GM18502 (cell line): ENCODE measurements around the gene CCDC91.
"Not testable (repeated sequence)": the region's sequence is repeated elsewhere in the genome, so short reads cannot be mapped to it uniquely, and the experiment has no call there.

Experiments
- ATAC-seq: cut with Tn5 transposase; IDR thresholded peaks from one replicate; pipeline ENCODE4 v1.9.1; 2021; ENCODE audit warnings: mild to moderate bottlenecking; ENCODE audit not compliant: unreplicated experiment, poor library complexity

Gene CCDC91

DNA sequence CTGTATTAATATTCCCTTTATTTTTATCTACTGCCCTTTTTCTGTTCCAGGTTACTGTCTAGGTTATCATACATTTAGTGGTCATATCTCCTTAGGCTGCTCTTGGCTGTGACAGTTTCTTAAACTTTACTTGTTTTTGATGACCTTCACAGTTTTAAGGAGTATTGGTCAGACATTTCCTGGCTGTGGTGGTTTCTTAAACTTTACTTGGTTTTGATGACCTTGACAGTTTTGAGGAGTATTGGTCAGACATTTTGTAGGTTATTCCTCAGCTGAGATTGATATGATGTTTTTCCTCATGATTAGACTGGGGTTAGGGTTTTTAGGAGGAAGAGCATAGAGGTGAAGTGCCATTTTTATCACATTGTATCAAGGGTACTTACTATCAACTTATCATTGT is 36.4 kb downstream of the CCDC91 start:
- ATAC-seq, result no peak

DNA sequence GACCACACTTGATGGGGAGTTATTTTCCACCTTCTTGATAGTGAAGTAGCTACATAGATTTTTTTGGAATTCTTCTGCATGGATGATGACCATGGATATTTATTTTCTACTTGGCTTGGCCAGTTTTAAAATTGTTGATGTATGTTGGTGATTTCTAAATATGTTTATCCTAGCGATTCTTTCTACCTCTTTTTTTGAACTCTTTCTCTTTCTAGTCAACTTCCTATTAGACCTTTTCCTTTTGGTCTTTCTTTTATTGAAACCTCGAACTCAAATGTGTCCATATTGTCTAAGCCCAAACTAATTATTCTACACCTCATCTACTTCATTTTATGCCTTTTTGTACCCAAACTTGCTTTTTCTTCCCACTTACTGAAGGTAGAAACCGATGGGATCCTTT is 37.0 kb downstream of the CCDC91 start:
- no peak for ATAC-seq

DNA sequence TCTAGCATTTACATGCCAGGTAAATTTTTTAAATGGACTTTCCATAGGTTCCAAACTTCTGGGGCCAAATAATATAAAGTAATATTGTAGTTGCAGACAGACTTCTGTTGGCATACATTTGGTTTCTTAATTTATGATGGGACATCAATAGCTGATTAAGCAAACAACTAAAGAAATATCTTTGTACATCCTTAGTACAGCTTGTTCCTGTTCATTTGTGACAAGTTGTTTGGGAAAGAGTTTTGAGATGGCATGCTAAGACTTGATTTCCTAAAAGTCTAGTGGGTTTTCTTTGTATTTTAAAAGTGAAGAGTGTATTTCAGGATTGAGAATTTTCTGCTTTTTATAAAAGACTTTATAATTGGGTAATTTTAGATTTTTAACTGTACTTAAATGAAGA is 41.0 kb downstream of the CCDC91 start:
- ATAC-seq, result no peak

DNA sequence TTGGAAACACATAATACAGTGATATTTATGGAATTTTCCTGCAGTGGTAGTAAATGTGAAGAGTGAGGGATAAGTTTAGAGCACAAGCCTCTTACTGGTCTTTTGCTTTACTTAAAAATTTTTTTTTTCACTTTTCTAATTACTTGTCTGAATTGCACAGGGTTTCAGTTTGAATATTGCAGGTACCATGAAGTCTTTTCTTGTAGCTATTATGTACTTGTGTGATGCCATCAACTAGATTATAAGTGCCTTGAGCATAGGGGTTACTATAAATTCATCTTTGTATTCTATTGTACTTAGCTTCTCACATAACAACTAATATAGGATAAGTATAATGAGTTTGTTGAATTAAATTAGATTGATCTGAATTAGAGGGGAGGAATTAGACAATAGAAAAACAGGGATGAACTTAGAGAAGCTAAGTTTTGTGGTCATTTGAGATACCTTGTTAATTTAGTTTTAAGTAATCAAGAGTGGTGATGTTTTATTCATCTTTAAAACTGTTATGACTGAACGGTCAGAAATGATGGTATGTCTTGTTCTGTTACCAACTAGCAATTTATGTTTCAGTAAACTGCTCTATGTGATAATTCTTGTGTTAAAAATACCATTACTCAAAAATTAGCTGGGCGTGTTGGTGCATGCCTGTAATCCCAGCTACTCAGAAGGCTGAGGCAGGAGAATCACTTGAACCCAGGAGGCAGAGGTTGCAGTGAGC is 42.1 kb downstream of the CCDC91 start:
- ATAC-seq, result peak; percentile 54

DNA sequence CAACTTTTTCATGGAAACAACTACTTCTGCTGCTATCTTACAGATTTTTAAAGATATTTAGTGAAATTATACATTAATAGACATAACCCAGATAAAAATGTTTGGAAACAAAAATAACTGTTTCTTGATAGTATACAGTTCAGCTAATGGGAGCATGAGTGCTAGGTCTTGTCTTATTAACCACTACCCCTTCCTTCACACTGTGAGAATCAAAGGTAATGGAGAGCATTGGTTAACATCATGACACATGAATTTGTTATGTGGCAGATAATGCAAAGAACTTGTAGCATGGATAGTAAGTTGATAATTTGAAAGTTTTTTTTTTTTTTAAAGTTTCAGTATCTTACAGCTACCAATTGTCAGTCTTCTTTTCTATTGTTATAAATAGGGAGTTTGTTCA is 44.2 kb downstream of the CCDC91 start:
- ATAC-seq, result no peak

- ATAC-seq, result peak; percentile 44
Observed at GRCh38 chr12:28235015-28235414, 44.8 kb downstream of the CCDC91 start.

- ATAC-seq, result no peak
Observed at GRCh38 chr12:28235985-28236384, 45.7 kb downstream of the CCDC91 start.

DNA sequence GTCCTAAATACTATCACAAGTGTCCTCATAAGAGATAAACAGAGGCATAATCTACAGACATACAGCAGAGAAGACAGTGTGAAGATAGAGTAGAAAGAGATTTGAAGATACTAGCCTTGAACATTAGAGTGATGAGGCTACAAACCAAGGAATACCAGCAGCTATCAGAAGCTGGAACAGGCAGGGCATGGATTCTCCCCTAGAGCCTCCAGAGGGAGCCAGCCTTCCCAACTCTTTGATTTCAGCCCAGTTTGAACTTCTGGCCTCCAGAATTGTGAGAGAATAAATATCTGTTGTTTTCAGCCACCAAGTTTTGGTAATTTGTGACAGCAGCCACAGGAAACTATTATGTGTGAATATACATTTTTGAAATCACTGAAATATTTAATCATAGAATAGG is 47.2 kb downstream of the CCDC91 start:
- ATAC-seq, result no peak

GRCh38 chr12:28239918-28240317 is 49.7 kb downstream of the CCDC91 start:
- no peak for ATAC-seq

- ATAC-seq, result no peak
Observed at GRCh38 chr12:28240853-28241252, 50.6 kb downstream of the CCDC91 start.

GRCh38 chr12:28242129-28242495 is 51.9 kb downstream of the CCDC91 start:
- no peak for ATAC-seq

DNA sequence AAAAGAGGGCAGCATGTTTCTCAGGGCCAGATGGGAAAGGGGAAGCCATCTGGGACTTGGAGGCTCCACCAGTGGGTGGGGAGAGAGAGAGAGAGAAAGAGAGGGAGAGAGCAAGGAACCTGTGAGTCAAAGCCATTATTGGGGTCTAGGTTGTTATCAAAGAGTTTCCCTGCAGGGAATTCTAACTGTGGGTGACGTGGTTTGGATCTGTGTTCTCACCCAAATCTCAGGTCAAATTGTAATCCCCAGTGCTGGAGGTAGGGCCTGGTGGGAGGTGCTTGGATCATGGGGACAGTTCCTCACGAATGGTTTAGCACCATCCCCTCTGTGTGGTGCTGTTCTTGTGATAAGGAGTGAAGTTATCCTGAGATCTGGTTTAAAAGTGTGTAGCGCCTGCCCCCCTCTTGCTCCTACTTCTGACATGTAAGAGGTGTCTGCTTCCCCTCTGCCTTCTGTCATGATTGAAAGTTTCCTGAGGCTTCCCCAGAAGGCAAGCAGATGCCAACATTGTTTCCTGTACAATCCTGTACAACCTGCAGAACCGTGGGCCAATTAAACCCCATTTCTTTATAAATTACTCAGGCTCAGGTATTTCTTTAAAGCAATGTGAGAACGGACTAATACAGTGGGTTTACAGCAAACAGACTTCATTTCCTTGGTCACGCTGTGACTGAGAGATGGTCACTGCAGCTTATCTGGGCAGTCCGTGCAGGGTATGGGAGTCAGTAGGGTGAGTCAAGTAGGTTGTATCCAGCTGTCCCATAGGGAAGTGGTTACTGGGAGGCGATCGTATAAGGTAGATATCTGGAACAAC is 52.4 kb downstream of the CCDC91 start:
- ATAC-seq, result no peak

DNA sequence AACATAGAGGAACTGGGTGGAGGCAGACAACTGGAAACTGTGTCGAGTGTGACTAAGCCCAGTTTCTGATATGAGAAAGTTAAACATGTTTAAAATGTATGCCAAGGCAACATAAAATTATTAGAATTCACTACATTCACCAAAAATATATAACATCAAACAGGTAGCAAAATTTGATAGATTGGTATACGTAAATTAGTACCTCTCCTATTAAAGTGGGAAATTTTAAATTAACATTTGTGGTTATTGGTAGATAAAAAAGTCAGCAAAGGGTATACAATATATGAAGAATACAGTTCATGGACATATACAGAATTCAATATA is 53.0 kb downstream of the CCDC91 start:
- ATAC-seq, result no peak

GRCh38 chr12:28247806-28248205 is 57.5 kb downstream of the CCDC91 start:
- no peak for ATAC-seq

- ATAC-seq, result no peak
Observed at GRCh38 chr12:28248555-28249145, 58.4 kb downstream of the CCDC91 start.

DNA sequence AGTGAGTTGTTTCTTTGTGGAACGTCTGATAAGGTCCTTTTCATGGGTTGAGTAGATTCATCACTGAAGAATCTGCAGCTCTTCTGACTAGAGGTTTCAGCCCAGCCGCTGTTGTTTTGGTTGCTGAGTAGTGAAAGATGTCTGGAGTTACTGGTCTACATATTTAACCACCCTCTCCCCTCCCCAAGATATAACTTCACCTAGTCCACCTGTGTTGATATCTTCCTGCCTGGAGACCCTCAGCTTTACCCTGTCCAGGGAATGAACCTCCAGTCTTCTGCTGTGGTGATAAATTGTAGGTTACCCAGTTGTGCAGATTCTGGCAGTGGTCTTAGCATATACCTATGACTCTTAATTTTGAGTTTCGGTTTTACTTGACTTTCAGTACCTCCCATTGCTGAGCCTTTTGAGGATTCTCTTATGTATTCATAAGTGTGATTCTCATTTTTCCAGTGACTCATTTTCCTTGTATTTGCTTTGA is 62.9 kb downstream of the CCDC91 start:
- ATAC-seq, result peak; percentile 95

GRCh38 chr12:28257411-28257810 is 67.2 kb downstream of the CCDC91 start:
- ATAC-seq, result no peak

GRCh38 chr12:28258998-28259397 is 68.7 kb downstream of the CCDC91 start:
- ATAC-seq, result no peak

DNA sequence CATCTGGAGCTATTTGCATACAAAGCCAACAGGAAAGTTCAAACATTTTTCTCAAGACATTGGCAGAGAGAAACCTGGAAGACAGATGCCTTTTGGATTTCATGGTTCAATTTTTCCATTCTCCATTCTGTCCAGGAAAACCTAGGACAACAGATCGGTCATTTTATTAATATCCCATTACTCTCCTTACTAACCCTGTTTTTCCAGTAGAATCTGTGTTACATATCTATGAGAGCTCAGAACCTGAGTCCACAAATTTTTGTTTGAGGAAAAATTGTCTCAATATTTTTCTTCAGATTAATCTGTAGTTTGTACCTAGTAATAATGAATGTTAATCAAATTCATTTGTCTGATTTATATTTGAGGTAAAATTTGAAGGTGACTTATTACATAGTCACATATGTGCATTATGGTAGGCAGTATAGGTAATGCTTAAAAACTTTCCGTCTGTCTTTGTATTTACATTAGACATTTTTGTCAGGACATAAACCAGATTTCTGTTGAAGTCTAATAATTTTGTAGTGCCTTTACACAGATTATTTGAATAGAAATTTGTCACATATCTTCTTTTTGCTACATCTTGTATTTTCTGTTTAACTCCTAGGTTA is 75.3 kb downstream of the CCDC91 start:
- ATAC-seq, result no peak

GRCh38 chr12:28267920-28268607 is 77.8 kb downstream of the CCDC91 start:
- ATAC-seq, result not testable (repeated sequence)
